Glomerular visceral epithelial cell (primary cell): ENCODE data around the gene STRN3.
"Not testable (repeated sequence)": the region's sequence is repeated elsewhere in the genome, so short reads cannot be mapped to it uniquely, and the experiment has no call there.

Source experiments
- DNase-seq: peaks from one replicate; pipeline ENCODE4 v3.0.0-alpha.2; 2016; ENCODE audit errors: extremely low spot score

STRN3 gene

DNA sequence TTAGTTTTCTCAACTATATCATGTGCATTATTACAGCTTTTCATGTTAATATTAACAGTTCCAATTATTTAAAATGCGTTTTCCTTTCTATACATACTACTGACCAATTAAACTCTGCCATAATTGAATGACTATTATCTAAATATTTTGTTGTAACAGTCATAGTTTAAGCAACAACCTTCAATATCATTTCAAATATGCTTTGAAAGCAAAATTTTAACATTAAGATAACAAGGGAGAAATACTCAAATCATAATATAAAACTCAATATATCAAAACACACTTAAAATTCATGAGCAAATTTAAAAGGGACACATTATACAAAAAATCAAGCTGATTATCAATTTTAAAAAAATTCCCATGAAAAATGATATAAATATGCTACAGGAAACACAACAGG is 111.4 kb downstream of the STRN3 start:
- DNase-seq: no peak

DNA sequence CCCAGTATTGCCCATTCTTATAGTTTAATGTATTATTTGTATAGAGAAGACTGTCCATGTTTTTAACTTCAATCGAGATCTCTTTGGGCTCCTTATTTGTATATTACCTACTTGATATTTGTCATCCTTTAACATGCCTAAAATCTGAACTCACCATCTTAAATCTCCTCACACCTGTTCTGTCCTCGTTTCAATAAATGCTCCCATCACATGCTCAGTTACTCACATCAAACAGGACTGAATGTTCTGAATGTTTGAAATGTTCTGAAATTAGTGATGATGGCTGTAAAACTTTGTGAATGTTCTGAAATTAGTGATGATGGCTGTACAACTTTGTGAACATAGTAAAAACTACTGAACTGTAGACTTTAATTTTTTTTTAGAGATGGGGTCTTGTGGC is 117.4 kb downstream of the STRN3 start:
- no peak for DNase-seq

DNA sequence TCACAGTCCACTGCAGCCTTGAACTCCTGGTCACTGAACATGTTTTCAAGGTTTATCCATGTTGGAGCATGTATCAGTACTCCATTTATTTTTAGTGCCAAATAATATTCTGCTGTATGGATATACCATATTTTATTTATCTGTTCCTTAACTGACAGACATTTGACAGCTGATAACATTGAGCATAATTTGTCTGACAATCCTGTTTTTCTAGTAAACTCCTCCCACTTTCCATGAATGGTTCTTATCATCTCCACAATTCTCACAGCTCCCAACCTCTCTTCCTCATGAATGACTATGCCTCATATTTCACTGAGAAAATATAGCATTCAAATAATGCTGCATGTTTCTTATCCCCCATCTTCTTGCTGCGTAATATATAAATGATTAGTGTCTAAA is 118.5 kb downstream of the STRN3 start:
- DNase-seq: no peak

DNA sequence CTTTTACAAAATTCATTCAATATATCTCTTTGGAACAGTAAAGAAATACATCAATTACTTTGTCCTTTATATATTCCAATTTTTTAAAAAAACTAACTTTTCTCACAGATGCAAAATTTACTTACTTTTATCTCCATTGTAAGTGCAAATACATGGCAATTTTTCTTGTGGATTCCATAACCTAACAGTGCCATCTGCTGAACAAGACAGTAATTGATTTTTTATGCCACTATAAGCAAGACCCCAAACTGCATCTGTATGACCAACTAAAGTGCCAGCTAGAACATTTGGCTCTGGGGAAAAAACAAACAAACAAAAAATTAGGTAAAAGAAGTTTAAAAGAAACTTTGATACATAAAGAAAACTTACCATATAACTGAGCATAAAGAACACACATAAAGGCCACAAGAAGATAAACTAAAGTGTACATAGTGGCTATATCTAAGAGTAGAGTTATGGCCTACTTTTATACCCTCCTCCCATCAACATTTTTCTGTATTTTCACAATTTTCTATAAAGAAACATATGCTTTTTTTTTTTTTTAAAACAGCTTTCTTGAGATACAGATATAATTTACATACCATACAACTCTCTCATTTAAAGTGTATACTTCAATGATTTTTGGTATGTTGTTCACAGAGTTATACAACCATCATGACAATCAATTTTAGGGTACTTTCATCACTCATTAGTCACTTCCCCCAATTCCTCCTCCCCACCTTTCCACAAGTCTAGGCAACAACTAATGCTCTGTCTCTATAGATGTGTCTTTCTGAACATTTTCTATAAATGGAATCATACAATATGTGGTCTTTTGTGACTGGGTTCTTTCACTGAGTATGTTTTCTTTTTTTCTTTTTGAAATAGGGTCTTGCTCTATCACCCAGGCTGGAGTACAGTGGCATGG is 119.2 kb downstream of the STRN3 start:
- DNase-seq: peak; percentile 38

DNA sequence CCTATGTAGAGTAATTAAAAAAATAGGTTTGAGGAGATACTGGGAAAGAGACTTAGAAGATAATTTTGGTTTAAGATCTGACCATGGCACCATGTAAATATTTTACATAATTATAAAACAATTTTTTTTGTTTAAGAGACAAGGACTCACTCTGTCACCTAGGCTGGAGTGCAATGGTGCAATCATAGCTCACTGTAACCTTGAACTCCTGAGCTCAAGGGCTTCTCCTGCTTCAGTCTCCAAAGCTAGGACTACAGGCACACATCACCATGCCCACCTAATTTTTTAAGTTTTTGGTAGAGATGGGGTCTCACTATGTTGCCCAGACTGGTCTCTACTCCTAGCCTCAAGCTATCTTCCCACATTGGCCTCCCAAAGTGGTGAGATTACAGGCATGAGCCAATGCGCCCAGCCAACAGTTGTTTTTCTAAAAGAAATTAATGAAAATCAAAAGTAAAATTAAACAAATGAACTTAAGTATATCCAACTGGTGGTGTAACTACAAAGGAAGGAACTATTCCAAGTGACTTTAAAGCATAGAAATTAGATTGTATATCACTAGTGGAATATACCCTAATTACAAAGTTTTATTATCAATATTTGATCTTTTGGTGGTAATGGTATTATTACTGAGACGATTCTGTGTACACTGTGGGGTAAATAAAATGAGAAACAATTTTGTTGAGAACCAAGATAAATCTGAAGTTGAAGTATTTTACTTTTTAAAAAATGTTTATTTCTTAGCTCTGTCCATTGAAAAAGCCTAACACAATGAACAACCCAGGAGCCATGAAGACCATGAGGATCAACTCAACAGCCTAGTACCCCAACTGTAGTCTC is 122.7 kb downstream of the STRN3 start:
- no peak for DNase-seq

DNA sequence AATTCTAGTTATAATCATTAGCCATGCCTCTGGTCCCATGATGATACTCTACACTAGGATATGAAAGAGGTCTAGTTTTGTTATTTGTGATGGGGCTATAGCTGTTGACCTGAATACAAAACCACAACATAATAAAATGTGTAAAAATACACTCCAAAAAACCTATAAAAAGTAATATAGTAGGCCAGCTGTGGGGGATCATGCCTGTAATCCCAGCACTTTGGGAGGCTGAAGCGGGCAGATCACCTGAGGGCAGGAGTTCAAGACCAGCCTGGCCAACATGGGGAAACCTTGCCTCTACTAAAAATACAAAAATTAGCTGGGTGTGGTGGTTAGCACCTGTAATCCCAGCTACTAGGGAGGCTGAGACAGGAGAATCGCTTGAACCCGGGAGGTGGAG is 129.1 kb downstream of the STRN3 start:
- not testable (repeated sequence) for DNase-seq

DNA sequence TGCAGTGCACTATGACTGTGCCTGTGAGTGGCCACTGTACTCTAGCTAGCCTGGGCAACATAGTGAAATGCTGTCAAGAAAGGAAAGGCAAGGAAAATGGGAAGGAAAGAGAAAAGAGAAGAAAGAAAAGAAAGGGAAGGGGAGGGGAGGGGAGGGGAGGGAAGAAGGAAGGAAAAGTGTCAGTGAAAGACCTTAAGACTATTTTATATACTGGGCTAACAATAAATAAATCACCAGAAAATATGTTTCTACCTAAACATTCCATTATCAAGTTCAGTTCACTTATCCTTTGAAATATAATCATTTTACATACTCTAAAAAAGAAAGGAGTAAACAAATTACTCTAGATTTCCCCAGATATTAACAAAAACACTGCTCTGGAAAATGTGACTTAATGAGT is 129.7 kb downstream of the STRN3 start:
- no peak for DNase-seq

DNA sequence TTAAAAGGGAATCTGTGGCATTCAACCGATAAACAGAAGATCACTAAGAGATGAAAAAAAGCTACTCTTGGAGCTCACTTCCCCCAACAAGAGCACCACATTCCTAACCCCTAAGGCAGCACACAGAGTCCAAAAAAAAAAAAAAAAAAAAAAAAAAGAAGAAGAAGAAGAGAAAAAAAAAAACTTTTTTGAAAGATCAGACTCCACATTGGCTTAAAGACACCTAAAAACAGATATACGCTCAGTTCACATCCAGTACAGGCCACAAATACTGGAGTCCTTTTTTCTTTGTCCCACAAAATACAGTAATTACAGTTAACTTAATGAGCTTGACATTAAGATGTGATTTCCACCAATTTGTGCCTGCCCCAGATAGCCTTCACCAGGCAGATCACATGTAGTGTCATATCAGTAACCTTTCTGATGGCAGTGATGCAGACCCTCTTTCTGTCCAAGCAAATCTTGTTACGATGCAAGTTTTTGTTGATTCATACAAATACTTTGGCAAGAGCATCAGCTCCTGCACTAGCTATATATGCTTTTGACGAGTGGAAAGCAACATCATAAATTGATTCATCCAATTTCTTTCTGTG is 131.2 kb downstream of the STRN3 start:
- DNase-seq: no peak

DNA sequence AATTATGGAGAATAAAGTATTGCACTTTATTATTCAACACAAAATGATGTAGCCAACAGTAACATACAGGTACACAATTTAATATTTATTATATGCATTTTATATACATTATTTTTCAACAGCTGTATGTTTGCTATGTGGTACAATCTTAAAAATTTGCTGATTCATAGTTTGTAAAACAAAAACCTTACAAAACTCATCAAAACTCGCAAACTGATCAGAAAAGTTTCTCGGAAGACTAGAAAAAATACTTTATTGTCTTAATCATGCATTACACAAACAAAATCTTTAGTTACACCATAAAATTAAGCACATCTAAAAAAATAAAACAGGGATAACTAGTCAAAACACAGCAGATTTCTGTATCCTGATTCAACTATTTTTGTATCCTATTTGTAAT is 132.4 kb downstream of the STRN3 start:
- no peak for DNase-seq

DNA sequence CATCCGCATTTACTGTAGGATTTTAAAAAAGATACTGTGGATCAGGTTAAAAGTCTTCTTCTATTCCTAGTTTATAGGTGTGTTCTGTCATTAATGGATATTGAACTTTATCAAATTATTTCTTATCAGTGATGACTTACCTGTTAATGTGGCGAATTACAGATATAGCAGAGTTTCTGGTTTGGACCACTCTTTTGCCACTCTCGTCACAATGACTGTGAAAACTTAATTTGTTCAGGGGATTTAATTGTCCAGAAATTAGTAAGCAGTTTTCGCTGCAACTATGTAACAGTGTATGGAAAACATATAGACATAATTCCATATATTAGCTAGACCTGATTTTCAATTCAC is 137.0 kb downstream of the STRN3 start:
- DNase-seq: no peak

DNA sequence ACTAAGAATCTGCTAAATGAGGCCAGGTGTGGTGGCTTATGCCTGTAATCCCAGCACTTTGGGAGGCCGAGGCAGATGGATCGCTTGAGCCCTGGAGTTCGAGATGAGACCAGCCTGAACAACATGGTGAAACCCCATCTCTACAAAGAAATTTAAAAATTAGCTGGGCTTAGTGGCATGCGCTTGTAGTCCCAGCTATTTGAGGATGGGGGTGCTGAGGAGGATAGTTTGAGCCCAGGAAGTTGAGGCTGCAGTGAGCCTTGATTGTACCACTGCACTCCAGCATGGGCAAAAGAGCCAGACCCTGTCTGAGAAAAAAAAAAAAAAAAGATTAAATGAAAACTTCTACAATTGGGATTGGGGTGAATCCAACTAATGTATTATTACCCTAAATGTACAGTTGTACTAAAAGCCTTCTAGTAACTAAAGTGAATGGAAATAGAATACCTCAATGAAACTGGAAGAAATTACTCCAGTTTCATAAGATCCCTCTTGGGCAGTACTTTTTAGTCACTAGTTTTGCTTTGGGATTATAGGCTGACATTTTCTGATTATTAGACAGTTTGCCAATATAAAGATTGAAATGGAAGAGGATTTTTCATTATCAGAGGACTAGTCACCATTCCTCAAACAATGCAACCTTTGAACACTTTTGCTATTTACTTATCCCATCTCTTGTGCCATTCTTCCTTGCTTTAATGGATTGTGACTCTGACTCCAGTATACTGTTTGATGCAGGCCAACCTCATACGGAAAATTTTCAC is 137.5 kb downstream of the STRN3 start:
- DNase-seq: no peak

DNA sequence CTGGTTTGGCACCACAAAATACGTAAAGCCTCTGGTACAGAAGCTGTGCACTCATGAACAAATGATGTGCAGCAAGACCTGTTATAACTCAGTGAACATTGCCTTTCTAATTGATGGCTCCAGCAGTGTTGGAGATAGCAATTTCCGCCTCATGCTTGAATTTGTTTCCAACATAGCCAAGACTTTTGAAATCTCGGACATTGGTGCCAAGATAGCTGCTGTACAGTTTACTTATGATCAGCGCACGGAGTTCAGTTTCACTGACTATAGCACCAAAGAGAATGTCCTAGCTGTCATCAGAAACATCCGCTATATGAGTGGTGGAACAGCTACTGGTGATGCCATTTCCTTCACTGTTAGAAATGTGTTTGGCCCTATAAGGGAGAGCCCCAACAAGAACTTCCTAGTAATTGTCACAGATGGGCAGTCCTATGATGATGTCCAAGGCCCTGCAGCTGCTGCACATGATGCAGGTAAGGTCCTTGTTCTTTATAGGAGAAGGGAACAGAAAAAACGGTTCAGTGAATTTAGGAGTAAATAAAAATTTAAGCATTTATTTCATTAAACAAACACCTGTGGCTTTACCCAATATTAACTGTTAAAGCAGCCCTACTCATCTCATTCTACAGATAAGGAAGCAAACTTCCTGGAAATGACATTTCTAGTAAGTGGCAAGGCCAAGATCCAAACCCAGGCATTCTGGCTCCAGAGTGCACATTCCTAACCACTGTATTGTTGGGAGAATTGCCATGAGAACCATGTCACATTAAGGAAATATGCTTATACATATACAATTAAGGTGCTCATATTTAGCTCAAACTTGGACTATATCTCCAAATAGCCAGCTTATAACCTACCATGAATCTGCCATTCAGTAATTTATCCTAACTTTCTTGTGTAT is 140.1 kb downstream of the STRN3 start:
- DNase-seq: no peak

DNA sequence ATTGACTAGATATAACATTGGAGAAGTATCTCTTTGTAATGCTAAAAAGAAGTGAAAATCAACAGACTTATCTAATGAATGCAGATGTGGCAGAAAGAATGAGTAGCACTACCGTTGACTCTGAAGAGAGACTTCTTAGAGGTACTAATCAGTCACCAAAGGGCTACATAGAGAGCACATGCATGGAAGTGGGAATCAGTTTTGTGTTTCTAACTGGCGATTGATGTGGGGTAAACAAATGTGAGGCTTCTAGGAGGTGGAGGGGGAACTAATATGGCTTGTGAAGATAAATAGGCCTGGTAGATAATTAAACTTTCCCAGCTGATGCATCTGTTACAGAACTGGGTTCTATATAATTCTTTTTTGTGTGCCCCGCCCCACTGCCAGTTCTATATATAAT is 141.3 kb downstream of the STRN3 start:
- no peak for DNase-seq

DNA sequence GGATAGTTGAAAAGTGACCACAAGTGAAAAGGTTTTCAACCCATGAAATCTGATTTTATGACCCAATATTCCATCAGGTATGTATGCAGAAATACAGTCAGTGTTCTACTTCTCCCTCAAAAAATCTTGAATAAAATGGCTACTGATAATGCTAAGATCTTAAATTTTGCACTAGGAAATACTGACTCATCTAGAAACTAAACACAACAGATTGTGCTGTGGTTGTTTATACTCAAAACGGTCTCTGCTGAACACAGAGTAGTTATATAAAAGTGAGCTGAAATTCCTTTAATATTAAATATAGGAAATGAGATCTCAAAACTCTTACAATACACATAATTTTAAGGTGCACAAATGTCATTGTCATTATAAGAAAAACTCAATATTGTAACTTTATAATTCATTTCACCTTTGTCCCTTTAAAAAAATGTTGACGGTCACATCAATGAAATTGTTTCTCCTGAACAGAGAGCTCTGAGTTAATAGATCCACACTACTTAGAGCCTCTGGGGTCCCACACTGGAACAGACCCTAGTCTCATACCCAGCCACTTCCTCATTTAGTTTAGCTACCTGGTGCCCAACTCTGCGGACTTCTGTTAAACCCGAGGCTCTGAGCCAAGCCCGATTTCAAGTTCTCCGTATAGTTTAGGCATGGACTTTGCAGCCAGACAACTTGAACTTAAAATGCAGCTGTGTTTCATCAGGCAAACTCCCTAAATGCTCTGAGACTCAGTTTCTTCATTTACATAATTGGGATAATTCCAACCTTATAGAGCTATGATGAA is 142.5 kb downstream of the STRN3 start:
- DNase-seq: no peak

DNA sequence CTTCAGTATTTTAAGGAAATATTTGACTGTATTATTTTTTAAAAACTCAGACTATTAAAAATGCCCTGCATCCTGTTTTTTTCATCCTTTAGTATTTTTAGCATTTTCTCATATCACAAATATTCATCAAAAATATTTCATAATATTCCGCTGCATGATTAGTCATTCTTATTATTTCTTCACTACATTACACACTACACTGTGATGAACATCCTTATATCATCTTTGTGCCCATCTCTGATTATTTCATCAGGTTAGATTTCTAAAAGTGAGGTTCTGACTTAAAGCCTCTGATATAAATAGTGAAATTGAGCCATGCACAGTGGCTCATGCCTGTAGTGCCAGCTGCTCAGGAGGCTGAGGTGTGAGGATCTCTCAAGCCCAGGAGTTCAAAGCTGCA is 143.7 kb downstream of the STRN3 start:
- DNase-seq: no peak

DNA sequence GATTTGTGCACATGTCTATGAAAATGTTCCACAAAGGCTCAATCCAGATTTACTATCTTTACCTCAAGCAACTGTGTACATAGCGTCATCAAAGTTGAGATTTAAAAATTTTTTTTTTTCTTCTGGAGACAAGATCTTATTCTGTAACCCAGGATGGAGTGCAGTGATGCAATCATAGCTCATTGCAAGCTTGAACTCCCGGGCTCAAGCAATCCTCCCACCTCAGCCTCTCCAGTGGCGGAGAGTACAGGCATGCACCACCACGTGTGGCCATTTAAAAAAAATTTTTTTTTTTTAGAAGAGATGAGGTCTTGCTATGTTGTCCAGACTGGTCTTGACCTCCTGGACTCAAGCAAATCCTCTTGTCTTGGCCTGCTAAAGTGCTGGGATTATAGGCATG is 149.5 kb downstream of the STRN3 start:
- DNase-seq: no peak

DNA sequence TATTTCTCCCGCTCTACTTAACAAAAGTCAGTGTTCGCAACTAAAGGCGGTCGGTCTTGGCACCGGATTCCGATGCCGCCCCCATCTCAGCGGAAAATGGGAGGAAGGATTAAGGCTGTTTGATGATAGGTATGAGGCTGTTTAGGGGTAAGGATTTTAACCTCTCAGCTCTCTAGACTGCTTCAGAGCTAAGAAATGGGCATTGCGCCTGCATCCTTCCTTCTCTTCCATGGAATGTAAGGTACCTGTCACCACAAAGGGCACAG is 150.5 kb downstream of the STRN3 start:
- DNase-seq: no peak

DNA sequence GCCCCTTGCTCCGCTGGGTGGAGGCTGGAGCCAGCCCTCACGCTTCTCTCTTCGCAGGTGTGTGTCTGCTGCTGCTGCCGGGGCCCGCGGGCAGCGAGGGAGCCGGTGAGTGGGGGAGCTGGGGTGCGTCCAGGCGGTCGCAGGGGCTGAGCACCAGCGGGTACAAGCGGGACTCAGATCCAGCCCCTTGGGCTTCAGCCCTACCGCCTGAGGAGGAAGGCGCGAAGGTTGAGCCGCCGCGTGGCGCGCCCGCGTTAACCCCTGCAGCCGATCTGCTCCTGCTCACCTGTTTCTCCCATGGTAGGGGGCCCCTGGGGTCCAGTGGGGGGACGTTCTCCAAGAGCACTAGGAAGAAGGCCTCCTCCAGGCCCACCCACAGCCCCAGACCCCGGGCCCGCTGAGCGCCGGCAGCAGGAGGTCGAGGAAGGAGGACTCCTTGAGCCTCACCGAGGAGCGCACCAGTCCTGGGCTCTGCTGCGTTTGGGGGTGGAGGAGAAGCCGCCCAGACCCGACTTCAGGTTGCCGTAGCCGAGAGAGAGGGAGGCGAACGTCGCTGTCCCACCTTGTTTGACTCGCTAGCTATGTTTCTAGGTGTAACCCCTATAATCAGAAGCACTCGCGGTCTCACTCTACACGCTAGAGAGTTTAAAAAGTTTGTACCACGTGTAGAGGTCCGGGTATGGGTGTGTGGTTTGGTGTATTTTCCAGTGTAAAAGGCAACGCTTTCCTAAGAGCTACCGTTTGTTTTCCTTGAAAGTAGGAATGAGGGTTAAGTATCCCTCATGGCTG is 151.0 kb downstream of the STRN3 start:
- DNase-seq: peak; percentile 5
